H1 (cell line): ENCODE measurements around the gene GALNT17. TPM values are rescaled to one million over a fixed set of nuclear protein-coding genes. Genes with fewer than 3 reads are reported as not detected.

Source experiments
- CTCF ChIA-PET: fragments of 300-600 bp; sonication (Branson Sonifier 250); formaldehyde crosslinking; loops from one replicate; lab custom pipeline; 2021; ENCODE audit not compliant: partially characterized antibody; lab: Charles Lee
- POLR2A ChIA-PET: fragments of 300-600 bp; sonication (Branson Sonifier 250); formaldehyde crosslinking; loops from one replicate; lab custom pipeline; 2021; ENCODE audit warnings: inconsistent platforms; ENCODE audit not compliant: partially characterized antibody; lab: Charles Lee
- DNase-seq, 2 experiments: peaks; one replicate each; pipeline versions ENCODE4 v3.0.0 to v3.0.0-alpha.2; 2010 to 2022; ENCODE audit warnings: low spot score in 2 of 2, low read depth in 1 of 2, mixed read lengths in 1 of 2
- FAIRE-seq: peaks from 2 replicates; lab custom pipeline; 2011; peaks lifted over from hg19 to GRCh38; lab: Jason Lieb, UNC
- H2AFZ ChIP-seq: 2 replicates; pipeline ENCODE4 v1.8.1; 2012; ENCODE audit warnings: low read length, inconsistent platforms
- H2AK5ac ChIP-seq: 2 replicates; pipeline ENCODE4 v1.6.1; 2013; ENCODE audit warnings: low read depth, low read length
- H2BK120ac ChIP-seq: replicated peaks from 2 replicates; pipeline ENCODE3; 2013; ENCODE audit warnings: low read depth, low read length, inconsistent platforms
- H2BK12ac ChIP-seq: 2 replicates; pipeline ENCODE4 v1.6.1; 2013; ENCODE audit warnings: low read depth, low read length
- H2BK15ac ChIP-seq: 2 replicates; pipeline ENCODE4 v1.6.1; 2013; ENCODE audit warnings: low read length
- H2BK20ac ChIP-seq: 2 replicates; pipeline ENCODE4 v1.6.1; 2013; ENCODE audit warnings: low read length
- H2BK5ac ChIP-seq: 2 replicates; pipeline ENCODE4 v1.6.1; 2013; ENCODE audit warnings: low read depth, low read length
- H3K14ac ChIP-seq: 2 replicates; pipeline ENCODE4 v1.6.1; 2013; ENCODE audit warnings: inconsistent platforms; ENCODE audit not compliant: insufficient read length
- H3K18ac ChIP-seq: 2 replicates; pipeline ENCODE4 v1.6.1; 2013; ENCODE audit warnings: low read length; ENCODE audit errors: extremely low read depth
- H3K23ac ChIP-seq: 2 replicates; pipeline ENCODE4 v1.6.1; 2013; ENCODE audit warnings: inconsistent platforms; ENCODE audit not compliant: insufficient read length
- H3K23me2 ChIP-seq: 2 replicates; pipeline ENCODE4 v1.6.1; 2013; ENCODE audit warnings: low read depth, low read length
- H3K27ac ChIP-seq: 2 replicates; pipeline ENCODE4 v1.6.1; 2011; ENCODE audit warnings: low read depth, low read length, inconsistent platforms
- H3K27me3 ChIP-seq, 4 experiments: replicated peaks in 1 of 4; 1 replicate in 1 of 4; 2 replicates in 3 of 4; pipeline versions ENCODE4 v1.6.1 to v1.8.1; 2011 to 2013; ENCODE audit warnings: low read length in 3 of 4, mild to moderate bottlenecking in 3 of 4, inconsistent platforms in 2 of 4, mixed read lengths in 2 of 4, moderate library complexity in 1 of 4; ENCODE audit not compliant: control insufficient read depth in 3 of 4, insufficient read depth in 3 of 4; ENCODE audit errors: extremely low read depth in 1 of 4
- H3K36me3 ChIP-seq, 4 experiments: 2 replicates each; pipeline versions ENCODE4 v1.6.1 to v1.8.1; 2011 to 2013; ENCODE audit warnings: mild to moderate bottlenecking in 4 of 4, low read length in 3 of 4, moderate library complexity in 2 of 4, control low read depth in 1 of 4, inconsistent platforms in 1 of 4; ENCODE audit not compliant: insufficient read depth in 4 of 4, control insufficient read depth in 2 of 4
- H3K4ac ChIP-seq: replicated peaks from 2 replicates; pipeline ENCODE3; 2013; ENCODE audit warnings: low read length, low read depth, mixed read lengths, inconsistent platforms; ENCODE audit not compliant: insufficient read length
- H3K4me1 ChIP-seq, 4 experiments: replicated peaks in 1 of 4; 1 replicate in 1 of 4; 2 replicates in 3 of 4; pipeline versions ENCODE4 v1.6.1 to v1.8.1; 2011 to 2013; ENCODE audit warnings: low read length in 3 of 4, inconsistent platforms in 2 of 4, mixed read lengths in 1 of 4; ENCODE audit not compliant: insufficient read depth in 4 of 4, control insufficient read depth in 3 of 4
- H3K4me2 ChIP-seq, 2 experiments: 2 replicates each; pipeline versions ENCODE4 v1.6.1 to v1.8.1; 2011 to 2013; ENCODE audit warnings: low read depth in 2 of 2, low read length in 2 of 2, control low read depth in 1 of 2, inconsistent platforms in 1 of 2, mild to moderate bottlenecking in 1 of 2; ENCODE audit not compliant: insufficient read depth in 1 of 2
- H3K4me3 ChIP-seq, 4 experiments: fragments of 200-600, 300-600 bp in 1 of 4; sonication (generic), shearing (Covaris generic), sonication (Bioruptor Twin) in 1 of 4; 2 replicates each; pipeline versions ENCODE4 v1.5.1 to v1.8.1; 2011 to 2016; ENCODE audit warnings: low read length in 4 of 4, low read depth in 3 of 4, control low read depth in 2 of 4, inconsistent platforms in 2 of 4, mild to moderate bottlenecking in 2 of 4, mixed read lengths in 1 of 4, moderate library complexity in 1 of 4; ENCODE audit not compliant: insufficient read depth in 2 of 4; ENCODE audit errors: extremely low read depth in 1 of 4
- H3K56ac ChIP-seq: replicated peaks from 2 replicates; pipeline ENCODE3; 2013; ENCODE audit warnings: low read depth, mild to moderate bottlenecking, mixed read lengths, low read length, inconsistent platforms; ENCODE audit not compliant: insufficient read length
- H3K79me1 ChIP-seq: 2 replicates; pipeline ENCODE4 v1.6.1; 2013; ENCODE audit warnings: low read depth, low read length, control low read depth
- H3K79me2 ChIP-seq, 2 experiments: 2 replicates each; pipeline versions ENCODE4 v1.6.1 to v1.8.1; 2012 to 2013; ENCODE audit warnings: low read length in 2 of 2, mild to moderate bottlenecking in 2 of 2, inconsistent platforms in 1 of 2; ENCODE audit not compliant: insufficient read depth in 2 of 2, control insufficient read depth in 1 of 2
- H3K9ac ChIP-seq, 4 experiments: replicated peaks in 1 of 4; 1 replicate in 1 of 4; 2 replicates in 3 of 4; pipeline versions ENCODE4 v1.6.1 to v1.8.1; 2011 to 2013; ENCODE audit warnings: low read depth in 3 of 4, low read length in 3 of 4, control low read depth in 2 of 4, mild to moderate bottlenecking in 2 of 4, moderate library complexity in 2 of 4, inconsistent platforms in 1 of 4; ENCODE audit errors: extremely low read depth in 1 of 4
- H3K9me3 ChIP-seq, 2 experiments: 2 replicates each; pipeline versions ENCODE4 v1.6.1 to v1.8.1; 2012 to 2013; ENCODE audit warnings: mild to moderate bottlenecking in 2 of 2, moderate library complexity in 2 of 2, control low read depth in 1 of 2, inconsistent platforms in 1 of 2, low read depth in 1 of 2, low read length in 1 of 2, mixed read lengths in 1 of 2; ENCODE audit not compliant: insufficient read depth in 2 of 2
- H4K20me1 ChIP-seq, 2 experiments: replicated peaks in 1 of 2; 2 replicates each; pipeline versions ENCODE3 to v1.8.1; 2011 to 2013; ENCODE audit warnings: inconsistent platforms in 2 of 2, low read length in 2 of 2, mild to moderate bottlenecking in 1 of 2; ENCODE audit not compliant: insufficient read depth in 2 of 2, control insufficient read depth in 1 of 2
- H4K5ac ChIP-seq: 2 replicates; pipeline ENCODE4 v1.6.1; 2013; ENCODE audit warnings: low read length, low read depth, mixed read lengths, inconsistent platforms; ENCODE audit not compliant: insufficient read length
- H4K8ac ChIP-seq: 2 replicates; pipeline ENCODE4 v1.8.0; 2013; ENCODE audit warnings: mild to moderate bottlenecking, moderate library complexity, low read length, inconsistent platforms; ENCODE audit not compliant: insufficient read depth; ENCODE audit errors: extremely low read depth
- H4K91ac ChIP-seq: replicated peaks from 2 replicates; pipeline ENCODE3; 2013; ENCODE audit warnings: low read length, mixed read lengths, inconsistent platforms; ENCODE audit not compliant: insufficient read length
- ATF2 ChIP-seq: IDR thresholded peaks from 2 replicates; pipeline ENCODE4 v1.6.1; 2012; ENCODE audit warnings: low read length, inconsistent platforms
- CHD2 ChIP-seq: IDR thresholded peaks from 2 replicates; pipeline ENCODE4 v1.6.1; 2012; ENCODE audit warnings: low read length, improper control_type of control experiment
- KDM5A ChIP-seq: fragments of 200-600 bp; IDR thresholded peaks from 2 replicates; pipeline ENCODE4 v1.7.1; 2012; ENCODE audit warnings: mild to moderate bottlenecking, low read length, inconsistent platforms, mixed read lengths
- MAX ChIP-seq: IDR thresholded peaks from 2 replicates; pipeline ENCODE4 v1.6.1; 2012; ENCODE audit warnings: inconsistent platforms
- SUZ12 ChIP-seq: fragments of 200-600 bp; sonication (generic); IDR thresholded peaks from 2 replicates; pipeline ENCODE4 v1.6.1; 2012; ENCODE audit warnings: mild to moderate bottlenecking, inconsistent platforms, low read length, moderate library complexity, mixed read lengths
- TBP ChIP-seq: IDR thresholded peaks from 2 replicates; pipeline ENCODE4 v1.6.1; 2011; ENCODE audit warnings: low read depth, low read length, improper control_type of control experiment
- WGBS, 2 experiments: shearing (Covaris generic) in 1 of 2; methylation state at CpG; one replicate each; pipeline versions ENCODE4 v1.1.6 to v1.1.7; 2013 to 2015; ENCODE audit warnings: low lambda C conversion rate in 2 of 2, mixed read lengths in 2 of 2, inconsistent platforms in 1 of 2, low coverage in 1 of 2, missing lambda C conversion rate in 1 of 2; ENCODE audit not compliant: insufficient replicate concordance in 2 of 2, insufficient coverage in 1 of 2, insufficient read length in 1 of 2; ENCODE audit errors: extremely low coverage in 1 of 2, missing lambda C conversion rate in 1 of 2; 5-methylcytosine and 5-hydroxymethylcytosine counted together
- polyA plus RNA-seq, 7 experiments: library from polyadenylated mRNA; depleted of rRNA in 3 of 7; stranded (reverse) in 5 of 7; unstranded in 2 of 7; fragments of >200 nt in 5 of 7; fragments of 200-250 nt in 2 of 7; gene quantifications; 1 replicate in 5 of 7; 2 replicates in 1 of 7; 4 replicates in 1 of 7; pipeline versions ENCODE4 v1.2.1 to v1.2.3, GENCODE V29; 2011 to 2013; ENCODE audit warnings: missing spikeins in 2 of 7, mixed read lengths in 2 of 7
- total RNA-seq: library from RNA; stranded (reverse); fragmentation: NEBNext Ultra II Directional; extraction: Animal tissue kit (Norgen Biotek cat#: 25700); gene quantifications from 2 replicates; pipeline ENCODE4 v1.2.1, GENCODE V29; 2021

The GALNT17 gene
- total and polyA plus RNA-seq, 2 of the 8 experiments (the other 6 are each of a cell fraction or from before 2014, with no cell fraction given): 37.7 to 47.0 TPM

- no peak overlapping the region for H4K91ac ChIP-seq
- WGBS, 2 experiments: 81% methylated on average over 3 of the region's 3 CpGs; no CpG with 5 or more reads in 1 of the 2 experiments
- H3K18ac ChIP-seq: no peak overlapping the region
- FAIRE-seq: no peak
- no peaks in the 10 kb centered on the region for H4K20me1 ChIP-seq
- no peak overlapping the region for H4K8ac ChIP-seq
- H3K56ac ChIP-seq: no peak overlapping the region
- peak overlapping the region; percentile 43 for H2BK120ac ChIP-seq
- H3K79me1 ChIP-seq: peaks cover 6% of the 10 kb centered on the region
- no peak overlapping the region for H3K4ac ChIP-seq
- H3K9ac ChIP-seq: no peak overlapping the region
- no peak overlapping the region for H4K5ac ChIP-seq
- no peak overlapping the region for H2BK12ac ChIP-seq
- ChIA-PET CTCF (interaction anchor here (1.0 to 1.9 kb wide), 6 partner anchors 8 to 481 kb away, joined by 4 to 7 read pairs (median 5); no protein-coding TSS in a partner anchor), POLR2A (interaction anchor here (1.3 to 1.6 kb wide), 2 partner anchors 9 to 122 kb away, joined by 3 to 5 read pairs; no protein-coding TSS in a partner anchor)
- H3K79me2 ChIP-seq: peaks cover 0 to 67% of the 10 kb centered on the region in 2 experiments; a peak in 2 of 4 replicates
- peaks cover 12 to 18% of the 10 kb centered on the region in 2 experiments; a peak in 3 of 4 replicates for H3K9me3 ChIP-seq
- peak overlapping the region in 1 of 2 experiments; percentile 63; a peak in 1 of 4 replicates for H3K4me2 ChIP-seq
- H3K14ac ChIP-seq: no peak overlapping the region
- DNase-seq: no peak
- H3K4me1 ChIP-seq: peaks cover 1 to 15% (median 4%) of the 10 kb centered on the region in 4 experiments; a peak in 6 of 7 replicates
- no peak overlapping the region for H2BK15ac ChIP-seq
- no peak overlapping the region for H3K4me3 ChIP-seq
- H3K23me2 ChIP-seq: no peaks in the 10 kb centered on the region
- no peak overlapping the region for H2AFZ ChIP-seq
- H3K23ac ChIP-seq: no peak overlapping the region
- H2AK5ac ChIP-seq: no peak overlapping the region
- no peaks in the 10 kb centered on the region for H3K27me3 ChIP-seq
- H3K27ac ChIP-seq: no peak overlapping the region
- H3K36me3 ChIP-seq: peaks cover 0 to 8% (median 3%) of the 10 kb centered on the region in 4 experiments; a peak in 3 of 8 replicates
- H2BK20ac ChIP-seq: no peak overlapping the region
- H2BK5ac ChIP-seq: 0 out of 2 replicates have a peak overlapping the region, but pooled peaks have one; percentile 67
- TF ChIP-seq KDM5A (no peak), MAX (no peak), SUZ12 (no peak), CHD2 (no peak), TBP (no peak), ATF2 (no peak)
Measured at GRCh38 chr7:71254751-71255150, 122.8 kb downstream of the GALNT17 start.
